Central memory CD4-positive, alpha-beta T cell (primary cell): ENCODE results near the gene FBXW8.

Experiments used
- DNase-seq: peaks from one replicate; pipeline ENCODE4 v3.0.0; 2022

FBXW8 gene

GRCh38 chr12:116959845-116960514 is 49.2 kb downstream of the FBXW8 start:
- DNase-seq, result no peak

GRCh38 chr12:116962197-116962596 is 51.4 kb downstream of the FBXW8 start:
- DNase-seq, result no peak

- DNase-seq, result no peak
These were observed 52.1 kb downstream of the FBXW8 start for GRCh38 chr12:116962783-116963356.

GRCh38 chr12:116964054-116965050 is 53.6 kb downstream of the FBXW8 start:
- no peak for DNase-seq

- no peak for DNase-seq
These were observed 58.2 kb downstream of the FBXW8 start for GRCh38 chr12:116968986-116969385.

- DNase-seq, result no peak
These were observed 59.1 kb downstream of the FBXW8 start for GRCh38 chr12:116969615-116970585.

- no peak for DNase-seq
These were observed 60.5 kb downstream of the FBXW8 start for GRCh38 chr12:116971222-116971621.

- no peak for DNase-seq
These were observed 65.1 kb downstream of the FBXW8 start for GRCh38 chr12:116975779-116976393.

- no peak for DNase-seq
These were observed 67.0 kb downstream of the FBXW8 start for GRCh38 chr12:116977465-116978380.

GRCh38 chr12:116978791-116979508 is 68.2 kb downstream of the FBXW8 start:
- DNase-seq, result no peak

- DNase-seq, result no peak
These were observed 69.3 kb downstream of the FBXW8 start for GRCh38 chr12:116980083-116980482.

- DNase-seq, result no peak
These were observed 72.2 kb downstream of the FBXW8 start for GRCh38 chr12:116982791-116983411.

- DNase-seq, result no peak
These were observed 73.3 kb downstream of the FBXW8 start for GRCh38 chr12:116984098-116984497.

- DNase-seq, result no peak
These were observed 79.6 kb downstream of the FBXW8 start for GRCh38 chr12:116990329-116990728.

GRCh38 chr12:116990971-116991966 is 80.5 kb downstream of the FBXW8 start:
- DNase-seq, result no peak

- DNase-seq, result no peak
These were observed 85.3 kb downstream of the FBXW8 start for GRCh38 chr12:116996093-116996492.

- no peak for DNase-seq
These were observed 85.9 kb downstream of the FBXW8 start for GRCh38 chr12:116996621-116997020.

- no peak for DNase-seq
These were observed 88.3 kb downstream of the FBXW8 start for GRCh38 chr12:116999066-116999465.
